Activated naive CD8-positive, alpha-beta T cell (primary cell): ENCODE results near the gene MTHFD1.
A peak's percentile ranks its signal among the peaks of the same experiment; 100 is the strongest.

Experiments used
- H3K27ac Mint-ChIP-seq: one replicate; pipeline ENCODE4 v1.8.0; 2021; ENCODE audit warnings: mixed read lengths
- H3K27me3 Mint-ChIP-seq: one replicate; pipeline ENCODE4 v1.8.0; 2021; ENCODE audit warnings: mixed read lengths
- H3K36me3 Mint-ChIP-seq: one replicate; pipeline ENCODE4 v1.8.0; 2021; ENCODE audit warnings: mixed read lengths
- H3K4me1 Mint-ChIP-seq: one replicate; pipeline ENCODE4 v1.8.0; 2021; ENCODE audit warnings: low read depth, mixed read lengths
- H3K4me3 Mint-ChIP-seq: one replicate; pipeline ENCODE4 v1.8.0; 2021; ENCODE audit warnings: mild to moderate bottlenecking, mixed read lengths
- H3K9me3 Mint-ChIP-seq: one replicate; pipeline ENCODE4 v1.8.0; 2021; ENCODE audit warnings: low read depth, mixed read lengths

The MTHFD1 gene

DNA sequence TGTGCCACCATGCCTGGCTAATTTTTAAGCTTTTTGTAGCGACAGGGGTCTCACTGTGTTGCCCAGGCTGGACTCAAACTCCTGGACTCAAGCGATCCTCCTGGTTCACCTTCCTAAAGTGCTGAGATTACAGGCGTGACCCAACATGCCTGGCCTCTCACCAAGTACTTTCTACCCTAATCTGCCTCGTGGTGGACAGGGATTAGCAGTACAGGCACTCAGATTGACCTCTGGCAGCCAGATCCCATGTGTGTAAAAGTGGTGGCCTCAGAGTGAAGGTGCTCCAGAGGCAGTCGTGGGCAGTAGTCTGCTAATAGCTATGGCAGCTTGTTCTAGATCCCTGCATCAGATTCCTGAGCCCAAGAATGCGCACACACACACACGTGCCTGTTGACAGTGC lies 30.9 kb downstream of the MTHFD1 start:
- Mint-ChIP-seq H3K4me3 (no peak overlapping the region), H3K36me3 (peaks cover 27% of the 10 kb centered on the region), H3K9me3 (no peaks in the 10 kb centered on the region), H3K27ac (no peak overlapping the region), H3K27me3 (no peaks in the 10 kb centered on the region), H3K4me1 (no peaks in the 10 kb centered on the region)

DNA sequence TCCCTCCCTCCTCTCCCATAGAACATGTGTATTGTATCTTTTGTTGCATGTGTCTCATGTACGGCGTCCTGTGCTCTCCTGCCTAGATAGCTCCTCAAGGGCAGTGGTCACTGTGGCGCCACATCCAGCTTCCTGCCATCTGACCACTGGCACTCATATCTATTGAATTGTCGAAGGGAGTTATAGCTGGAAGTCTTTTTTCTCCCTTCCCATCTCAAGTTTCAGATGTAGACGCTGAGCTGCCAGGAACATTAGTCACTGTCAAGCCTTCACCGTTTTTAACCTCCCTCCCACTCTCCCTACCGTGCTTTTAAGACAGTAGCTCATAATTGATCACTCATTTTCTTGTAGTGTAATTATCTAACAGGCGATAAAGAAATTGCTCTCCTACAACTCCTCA lies 33.0 kb downstream of the MTHFD1 start:
- H3K27me3 Mint-ChIP-seq: no peaks in the 10 kb centered on the region
- H3K4me1 Mint-ChIP-seq: no peaks in the 10 kb centered on the region
- H3K27ac Mint-ChIP-seq: no peak overlapping the region
- no peaks in the 10 kb centered on the region for H3K9me3 Mint-ChIP-seq
- no peak overlapping the region for H3K4me3 Mint-ChIP-seq
- peaks cover 30% of the 10 kb centered on the region for H3K36me3 Mint-ChIP-seq

DNA sequence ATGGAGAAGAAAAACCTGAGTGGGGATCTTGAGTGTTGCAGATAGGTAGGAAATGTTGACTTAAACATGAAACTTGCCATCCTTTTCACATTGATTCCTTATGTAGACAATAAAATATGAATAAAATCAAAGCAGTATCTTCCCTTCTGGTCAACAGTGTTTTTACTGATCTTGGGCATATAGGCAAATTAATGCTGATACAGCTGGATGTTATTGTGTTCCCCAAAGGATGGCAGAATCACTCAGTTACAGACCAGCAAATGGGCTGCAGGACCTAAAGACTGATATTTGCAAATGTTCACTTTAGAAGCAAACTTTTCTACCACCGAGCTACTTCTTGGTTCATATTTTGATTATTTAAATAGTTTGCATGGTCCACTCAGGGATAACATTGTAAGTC lies 33.9 kb downstream of the MTHFD1 start:
- Mint-ChIP-seq H3K9me3 (no peaks in the 10 kb centered on the region), H3K36me3 (peaks cover 31% of the 10 kb centered on the region), H3K4me1 (no peaks in the 10 kb centered on the region), H3K4me3 (no peak overlapping the region), H3K27ac (no peak overlapping the region), H3K27me3 (no peaks in the 10 kb centered on the region)

DNA sequence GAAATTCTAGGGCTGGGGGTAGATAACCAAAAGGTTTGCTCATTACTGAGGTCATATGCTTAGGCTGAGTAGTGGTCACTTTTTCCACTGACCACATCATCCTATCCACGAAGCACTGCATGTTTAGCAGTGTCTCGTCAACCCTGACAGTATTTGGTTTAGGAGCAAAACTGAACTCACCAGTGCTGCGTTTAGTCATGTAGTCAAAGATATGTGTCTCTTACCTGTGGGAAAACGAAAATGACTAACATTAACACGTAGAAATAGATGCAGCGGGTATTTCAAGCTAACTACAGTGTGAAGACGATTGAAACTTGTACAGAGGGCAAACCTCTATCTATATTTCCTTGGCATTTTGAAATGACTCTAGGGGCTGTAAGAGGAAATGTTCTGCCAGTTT lies 34.6 kb downstream of the MTHFD1 start:
- Mint-ChIP-seq H3K27me3 (no peaks in the 10 kb centered on the region), H3K9me3 (no peaks in the 10 kb centered on the region), H3K4me3 (no peak overlapping the region), H3K4me1 (no peaks in the 10 kb centered on the region), H3K27ac (no peak overlapping the region), H3K36me3 (peaks cover 28% of the 10 kb centered on the region)

DNA sequence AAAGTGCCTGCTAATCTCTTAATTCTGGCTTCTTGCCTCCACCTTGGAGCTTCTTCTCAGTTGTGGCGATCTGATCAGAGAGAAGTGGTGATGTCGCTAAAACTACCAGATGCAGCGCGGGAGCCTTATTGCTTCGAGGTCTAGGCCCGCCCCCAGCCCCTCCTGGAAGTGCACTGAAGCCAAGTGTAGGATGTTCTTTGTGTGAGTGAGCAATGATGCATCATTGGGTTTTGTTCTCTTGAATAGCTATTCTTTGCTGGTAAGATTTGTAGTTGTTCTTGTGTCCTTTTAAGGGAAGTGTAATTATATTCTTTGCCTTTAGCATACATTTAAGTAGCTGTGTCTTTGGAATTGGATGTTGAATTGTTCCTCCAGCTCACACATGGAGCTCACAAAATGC lies 35.8 kb downstream of the MTHFD1 start:
- Mint-ChIP-seq H3K27me3 (no peaks in the 10 kb centered on the region), H3K4me1 (no peaks in the 10 kb centered on the region), H3K27ac (no peak overlapping the region), H3K36me3 (peaks cover 28% of the 10 kb centered on the region), H3K4me3 (no peak overlapping the region), H3K9me3 (no peaks in the 10 kb centered on the region)

DNA sequence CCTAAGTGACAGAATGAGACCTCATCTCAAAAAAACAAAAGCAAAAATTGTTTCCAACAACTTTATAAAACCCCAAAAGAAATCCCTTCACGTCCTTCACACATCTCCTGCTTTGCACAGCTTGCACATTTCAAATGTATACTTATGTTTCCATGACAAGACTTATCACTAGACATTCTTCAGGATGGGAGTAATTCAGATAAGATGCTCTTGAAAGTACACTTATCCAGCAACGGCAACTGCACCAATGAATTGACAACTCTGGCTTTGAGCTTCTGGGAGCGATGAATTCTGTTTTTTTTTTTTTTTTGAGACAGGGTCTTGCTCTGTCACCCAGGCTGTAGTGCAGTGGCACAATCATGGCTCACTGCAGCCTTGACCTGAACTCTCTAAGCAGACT lies 46.4 kb downstream of the MTHFD1 start:
- H3K4me3 Mint-ChIP-seq: no peak overlapping the region
- no peaks in the 10 kb centered on the region for H3K27me3 Mint-ChIP-seq
- H3K27ac Mint-ChIP-seq: no peak overlapping the region
- peaks cover 18% of the 10 kb centered on the region for H3K36me3 Mint-ChIP-seq
- H3K4me1 Mint-ChIP-seq: peaks cover 15% of the 10 kb centered on the region
- no peaks in the 10 kb centered on the region for H3K9me3 Mint-ChIP-seq

DNA sequence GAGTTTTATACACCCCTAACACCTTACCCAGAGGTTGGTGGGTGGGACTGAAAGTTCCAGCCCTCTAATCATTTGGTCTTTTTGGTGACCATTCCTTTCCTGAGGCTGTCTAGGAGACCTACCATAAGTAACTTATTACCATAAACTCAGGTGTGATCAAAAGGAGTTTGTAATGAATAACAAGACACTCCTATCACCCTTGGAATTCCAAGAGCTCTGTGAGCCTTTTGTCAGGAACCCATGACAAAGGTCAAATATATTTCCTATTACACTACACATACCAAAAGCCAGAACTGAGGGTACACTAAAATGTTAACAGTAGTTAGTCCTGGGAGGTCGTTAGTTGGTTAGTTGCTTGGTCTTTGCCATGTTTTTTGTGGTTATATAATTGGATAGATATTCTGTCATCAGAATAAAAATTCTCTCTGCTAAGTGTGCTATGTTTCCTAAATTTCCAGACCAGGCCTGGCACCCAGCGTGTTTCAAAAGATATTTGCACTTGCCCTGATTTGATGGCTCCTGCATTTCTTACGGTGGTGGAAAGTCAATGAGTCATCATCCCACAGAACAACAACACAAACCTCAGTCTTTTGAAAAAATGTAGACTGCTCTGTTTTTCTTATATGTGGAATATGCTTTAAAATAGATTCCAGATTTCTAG lies 50.2 kb downstream of the MTHFD1 start:
- Mint-ChIP-seq H3K36me3 (peaks cover 25% of the 10 kb centered on the region), H3K27me3 (no peaks in the 10 kb centered on the region), H3K9me3 (no peaks in the 10 kb centered on the region), H3K27ac (no peak overlapping the region), H3K4me1 (peaks cover 15% of the 10 kb centered on the region), H3K4me3 (no peak overlapping the region)

DNA sequence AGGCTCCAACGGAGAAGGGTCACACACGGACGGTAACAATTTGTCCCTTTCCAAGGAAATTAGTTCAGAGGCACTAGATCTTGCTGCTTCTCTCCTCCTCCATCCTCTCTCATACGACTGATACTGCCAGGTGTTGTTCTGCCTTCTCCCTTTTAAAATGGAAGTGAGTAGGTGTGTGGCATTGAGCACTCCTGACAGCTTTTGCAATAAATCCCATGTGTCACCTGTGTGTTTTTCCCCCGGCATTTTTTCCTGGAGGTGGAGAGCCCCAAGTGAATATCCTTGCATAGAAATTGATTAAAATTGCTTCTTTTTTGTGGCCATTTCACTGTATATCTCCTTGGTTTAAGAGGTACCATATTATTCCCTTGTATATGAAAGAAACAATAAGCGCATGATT lies 51.0 kb downstream of the MTHFD1 start:
- Mint-ChIP-seq H3K27ac (no peak overlapping the region), H3K36me3 (peaks cover 27% of the 10 kb centered on the region), H3K4me1 (peaks cover 19% of the 10 kb centered on the region), H3K9me3 (no peaks in the 10 kb centered on the region), H3K4me3 (no peak overlapping the region), H3K27me3 (no peaks in the 10 kb centered on the region)

DNA sequence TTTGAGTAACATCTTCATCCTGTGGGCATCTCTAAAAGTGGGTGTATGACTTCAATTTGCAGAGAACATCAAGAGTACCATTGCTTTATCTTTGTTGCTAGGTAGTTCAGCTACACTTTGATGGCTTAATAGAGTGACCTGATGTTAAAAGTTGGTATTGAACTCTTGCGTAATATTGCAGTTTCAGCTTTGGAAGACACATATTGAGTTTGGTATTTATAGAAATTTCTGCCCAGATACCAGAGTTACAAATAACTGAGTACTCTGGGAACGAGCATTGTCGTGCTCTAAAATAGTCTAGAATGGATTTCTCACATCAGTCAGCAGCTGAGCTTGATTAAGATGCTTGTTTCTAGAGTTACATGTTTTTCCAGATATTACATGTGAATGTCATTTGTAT lies 52.3 kb downstream of the MTHFD1 start:
- peaks cover 32% of the 10 kb centered on the region for H3K4me1 Mint-ChIP-seq
- H3K4me3 Mint-ChIP-seq: no peak overlapping the region
- H3K27me3 Mint-ChIP-seq: no peaks in the 10 kb centered on the region
- peaks cover 31% of the 10 kb centered on the region for H3K36me3 Mint-ChIP-seq
- H3K9me3 Mint-ChIP-seq: no peaks in the 10 kb centered on the region
- no peak overlapping the region for H3K27ac Mint-ChIP-seq

DNA sequence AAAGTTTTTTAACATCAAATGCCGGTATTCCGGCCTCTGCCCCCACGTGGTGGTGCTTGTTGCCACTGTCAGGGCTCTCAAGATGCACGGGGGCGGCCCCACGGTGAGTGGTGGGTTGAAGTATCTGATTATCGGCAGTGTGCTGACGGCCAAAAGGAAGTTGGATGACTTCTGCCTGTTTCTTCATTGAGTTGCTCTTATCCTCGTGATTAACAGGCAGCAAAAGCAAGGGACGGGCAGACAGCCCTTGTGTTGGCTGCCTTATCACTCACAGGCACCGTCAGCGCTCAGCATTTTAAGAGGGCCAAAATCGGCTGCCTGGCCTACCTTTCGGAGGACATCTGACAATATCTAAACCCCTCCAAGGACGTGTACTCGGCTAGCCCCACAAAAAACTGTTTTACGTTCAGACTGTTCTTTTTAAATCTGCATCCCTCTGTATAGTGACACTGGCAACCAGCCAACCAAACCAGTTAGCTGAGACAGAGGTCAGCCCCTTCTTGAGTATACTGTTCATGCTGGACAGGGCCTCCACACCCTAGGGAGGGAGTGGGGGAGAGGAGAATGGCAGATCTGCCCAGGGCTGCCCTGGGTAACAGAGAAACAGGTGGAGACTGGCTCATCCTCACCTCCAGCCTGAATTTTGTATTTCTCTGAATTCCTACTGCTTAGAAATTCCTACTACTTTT lies 54.3 kb downstream of the MTHFD1 start:
- Mint-ChIP-seq H3K36me3 (peaks cover 27% of the 10 kb centered on the region), H3K4me3 (no peak overlapping the region), H3K27me3 (no peaks in the 10 kb centered on the region), H3K9me3 (no peaks in the 10 kb centered on the region), H3K4me1 (peaks cover 38% of the 10 kb centered on the region), H3K27ac (no peak overlapping the region)

DNA sequence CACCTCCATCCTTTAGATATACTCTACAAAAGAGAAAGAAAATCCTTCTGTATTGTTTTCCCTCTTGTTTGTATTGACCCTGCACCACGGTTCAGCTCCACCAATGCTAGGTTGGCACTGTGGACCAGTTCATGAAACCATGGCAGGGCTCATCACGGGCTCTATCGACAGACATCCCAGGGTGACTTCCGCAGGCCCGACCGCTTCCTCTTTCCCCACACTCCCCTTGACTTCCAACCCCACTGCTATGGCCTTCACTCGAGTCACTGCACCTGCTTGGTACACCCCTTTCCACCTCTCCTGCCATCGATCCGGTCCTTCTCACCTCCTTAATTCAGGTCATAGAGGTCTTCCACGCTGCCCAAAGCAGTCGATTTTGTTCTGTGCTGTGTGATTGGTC lies 56.0 kb downstream of the MTHFD1 start:
- no peaks in the 10 kb centered on the region for H3K9me3 Mint-ChIP-seq
- peaks cover 36% of the 10 kb centered on the region for H3K4me1 Mint-ChIP-seq
- peaks cover 25% of the 10 kb centered on the region for H3K36me3 Mint-ChIP-seq
- no peaks in the 10 kb centered on the region for H3K27me3 Mint-ChIP-seq
- no peak overlapping the region for H3K4me3 Mint-ChIP-seq
- peak overlapping the region; percentile 66 for H3K27ac Mint-ChIP-seq

DNA sequence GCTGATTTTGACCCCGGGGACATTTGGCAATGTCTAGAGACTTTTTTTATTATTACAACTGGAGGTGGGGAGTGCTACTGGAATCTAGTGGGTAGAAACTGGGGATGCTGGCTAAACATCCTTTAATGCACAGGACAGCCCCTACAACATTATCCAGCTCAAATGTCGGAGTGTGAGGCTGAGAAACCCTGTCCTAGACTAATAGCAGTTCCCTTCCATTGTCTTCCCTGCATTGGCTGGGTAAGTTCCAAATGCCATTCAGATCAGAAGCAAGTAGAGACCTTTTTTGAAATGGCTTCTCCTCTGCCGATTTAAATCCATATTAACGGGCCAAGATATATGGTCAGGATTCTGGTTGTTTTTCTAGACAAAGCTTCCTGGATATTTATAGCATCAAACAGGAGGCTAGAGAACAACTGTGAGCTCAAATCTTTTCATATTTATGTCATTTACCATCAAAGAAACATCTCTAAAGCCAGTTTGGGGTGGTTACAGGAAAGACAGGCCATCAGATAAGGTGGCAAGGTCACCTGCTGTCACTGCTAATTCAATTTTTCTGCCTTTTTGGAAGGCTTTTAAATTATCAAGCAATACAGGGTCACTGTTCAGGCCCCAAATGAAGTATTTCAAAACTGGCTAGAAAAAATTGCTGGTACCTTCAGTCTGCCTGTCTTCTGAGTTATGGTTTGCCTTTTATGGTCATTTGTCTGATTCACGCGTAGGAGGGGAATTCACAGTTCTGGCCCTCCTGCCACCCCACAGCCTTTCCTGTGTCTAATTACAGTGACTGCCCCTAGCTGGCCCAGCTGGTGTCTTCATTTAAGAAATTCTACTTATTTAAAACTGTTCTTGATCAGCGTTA lies 57.1 kb downstream of the MTHFD1 start:
- peaks cover 40% of the 10 kb centered on the region for H3K4me1 Mint-ChIP-seq
- H3K27me3 Mint-ChIP-seq: no peaks in the 10 kb centered on the region
- peak overlapping the region; percentile 36 for H3K4me3 Mint-ChIP-seq
- no peaks in the 10 kb centered on the region for H3K9me3 Mint-ChIP-seq
- H3K36me3 Mint-ChIP-seq: peaks cover 22% of the 10 kb centered on the region
- peak overlapping the region; percentile 66 for H3K27ac Mint-ChIP-seq

DNA sequence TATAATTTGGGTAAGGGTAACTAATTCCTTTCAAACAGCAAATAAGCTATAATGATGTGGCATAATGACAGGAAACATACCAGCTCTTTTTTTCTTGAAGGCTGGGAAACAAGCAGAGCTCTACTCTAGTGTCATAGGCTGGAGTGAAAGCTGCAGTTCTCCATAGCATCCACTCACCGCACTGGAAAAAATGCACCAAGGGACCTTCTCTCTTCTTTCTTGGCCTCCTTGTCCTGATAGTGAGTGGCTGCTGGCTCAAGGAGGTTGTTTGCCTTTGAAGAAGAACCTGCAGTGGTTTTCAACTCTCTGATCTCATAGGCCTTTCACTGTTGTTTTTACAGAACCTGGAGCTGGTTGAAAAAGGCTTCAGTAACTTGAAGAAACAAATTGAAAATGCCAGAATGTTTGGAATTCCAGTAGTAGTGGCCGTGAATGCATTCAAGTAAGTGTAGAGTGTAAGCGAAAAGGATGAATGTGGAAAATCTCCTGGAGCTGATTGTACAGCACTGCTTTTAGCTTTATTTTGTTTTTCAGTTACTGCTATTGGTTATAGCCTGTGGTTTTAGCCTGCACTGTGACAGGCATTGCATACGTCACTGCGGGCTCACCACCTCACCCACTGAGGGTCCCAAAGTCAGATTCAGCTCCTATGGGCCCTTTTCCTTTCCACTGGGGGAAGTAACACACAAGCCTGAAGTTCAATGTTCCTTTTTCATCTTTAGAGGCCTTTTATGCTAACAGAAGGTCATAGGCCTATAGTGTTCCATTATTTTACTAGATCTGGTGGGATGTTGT lies 59.9 kb downstream of the MTHFD1 start:
- Mint-ChIP-seq H3K27me3 (no peaks in the 10 kb centered on the region), H3K27ac (peak overlapping the region; percentile 35), H3K36me3 (peaks cover 19% of the 10 kb centered on the region)

DNA sequence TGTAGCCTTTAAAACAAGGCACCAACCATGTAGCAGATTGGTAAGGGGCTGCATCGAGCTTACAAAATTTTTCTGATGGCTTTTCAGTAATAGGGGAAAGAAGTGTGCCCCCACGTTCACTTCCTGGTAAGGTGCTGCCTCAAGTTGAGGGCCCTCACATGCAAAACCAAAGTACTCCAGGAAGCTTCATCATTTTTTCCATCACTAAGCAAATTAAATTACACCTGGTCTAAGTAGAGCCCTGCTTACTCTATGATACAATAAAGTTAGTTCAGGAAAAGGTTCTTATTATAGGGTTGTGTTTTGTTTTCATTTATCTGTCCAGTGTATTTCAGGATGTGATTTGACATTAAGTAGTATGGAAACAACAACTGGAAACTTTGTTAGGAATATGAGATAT lies 62.1 kb downstream of the MTHFD1 start:
- Mint-ChIP-seq H3K27me3 (no peaks in the 10 kb centered on the region), H3K9me3 (no peaks in the 10 kb centered on the region), H3K27ac (peak overlapping the region; percentile 86), H3K4me3 (peak overlapping the region; percentile 12), H3K36me3 (peaks cover 15% of the 10 kb centered on the region), H3K4me1 (peaks cover 32% of the 10 kb centered on the region)

More for the DNA sequence above, 59.9 kb downstream of the MTHFD1 start:
- Mint-ChIP-seq H3K4me3 (no peak overlapping the region), H3K9me3 (no peaks in the 10 kb centered on the region), H3K4me1 (peaks cover 47% of the 10 kb centered on the region)
